HepG2 (cell line): ENCODE results near the gene KCNK7. TPM values are rescaled to one million over a fixed set of nuclear protein-coding genes. Genes with fewer than 3 reads are reported as not detected.
A peak's percentile ranks its signal among the peaks of the same experiment; 100 is the strongest.

Experiments used
- ATAC-seq: fragments of 200-7000 bp; cut with Tn5 transposase; 3 replicates; pipeline ENCODE4 v1.9.1; 2020; ENCODE audit warnings: mild to moderate bottlenecking, moderate library complexity
- BruUV-seq: library from RNA; stranded (reverse); fragments of 400-500 nt; replicated peaks from 2 replicates; lab custom pipeline; 2021; lab: Mats Ljungman, UMichigan
- CTCF ChIA-PET: fragments of 300-600 bp; formaldehyde crosslinking; extraction: SDS; loops from one replicate; lab custom pipeline; 2021; ENCODE audit warnings: low total read pairs, inconsistent platforms, low intra/inter-chr PET ratio; lab: Yijun Ruan, JAX
- POLR2A ChIA-PET: fragments of 350-600 bp; sonication (Branson Sonifier 250); formaldehyde crosslinking; loops from one replicate; lab custom pipeline; 2020; ENCODE audit warnings: antibody characterized with exemption, inconsistent platforms; lab: Yijun Ruan, JAX
- DNase-seq: peaks from one replicate; pipeline ENCODE4 v3.0.0-alpha.2; 2015; ENCODE audit warnings: low spot score
- FAIRE-seq: peaks from 3 replicates; lab custom pipeline; 2011; peaks lifted over from hg19 to GRCh38; lab: Jason Lieb, UNC
- H2AFZ ChIP-seq: one replicate; pipeline ENCODE4 v1.6.1; 2011; ENCODE audit warnings: low read length, inconsistent platforms
- H3K27ac ChIP-seq: fragments of 300-600 bp; 3 replicates; pipeline ENCODE4 v1.8.0; 2011; ENCODE audit warnings: mixed run types, mild to moderate bottlenecking, mixed read lengths, low read length, inconsistent platforms; ENCODE audit not compliant: insufficient read depth; ENCODE audit errors: extremely low read length
- H3K27me3 ChIP-seq, 2 experiments: fragments of 200-600 bp in 1 of 2; 2 replicates in 1 of 2; 3 replicates in 1 of 2; pipeline versions ENCODE4 v1.6.0 to v1.8.0; 2011; ENCODE audit warnings: low read length in 2 of 2, mild to moderate bottlenecking in 2 of 2, moderate library complexity in 2 of 2, inconsistent platforms in 1 of 2; ENCODE audit not compliant: insufficient read depth in 2 of 2, control insufficient read depth in 1 of 2
- H3K36me3 ChIP-seq, 2 experiments: fragments of 200-600 bp in 1 of 2; replicated peaks in 1 of 2; 2 replicates in 1 of 2; 3 replicates in 1 of 2; pipeline versions ENCODE4 v1.5.1 to v1.8.0; 2011; ENCODE audit warnings: low read length in 2 of 2, inconsistent platforms in 1 of 2; ENCODE audit not compliant: insufficient read depth in 2 of 2, control insufficient read depth in 1 of 2
- H3K4me1 ChIP-seq: 2 replicates; pipeline ENCODE4 v1.5.1; 2012; ENCODE audit warnings: low read length, inconsistent platforms; ENCODE audit not compliant: insufficient read depth
- H3K4me2 ChIP-seq: 2 replicates; pipeline ENCODE4 v1.6.0; 2011; ENCODE audit warnings: low read depth, low read length, inconsistent platforms
- H3K4me3 ChIP-seq, 3 experiments: fragments of 200-600 bp in 1 of 3; sonication (generic), shearing (Covaris generic) in 1 of 3; replicated peaks in 1 of 3; 2 replicates each; pipeline ENCODE4 v1.5.1; 2011 to 2016; ENCODE audit warnings: low read length in 3 of 3, inconsistent platforms in 2 of 3, low read depth in 2 of 3, mild to moderate bottlenecking in 2 of 3, control low read depth in 1 of 3, mixed read lengths in 1 of 3; ENCODE audit not compliant: insufficient read depth in 1 of 3
- H3K79me2 ChIP-seq: one replicate; pipeline ENCODE4 v1.6.1; 2011; ENCODE audit warnings: low read length, inconsistent platforms; ENCODE audit not compliant: insufficient read depth
- H3K9ac ChIP-seq: 2 replicates; pipeline ENCODE4 v1.6.0; 2011; ENCODE audit warnings: mild to moderate bottlenecking, low read depth, low read length, inconsistent platforms; ENCODE audit not compliant: insufficient read depth
- H3K9me3 ChIP-seq: 2 replicates; pipeline ENCODE4 v1.5.1; 2012; ENCODE audit warnings: mild to moderate bottlenecking, low read length
- H4K20me1 ChIP-seq: 2 replicates; pipeline ENCODE4 v1.6.0; 2011; ENCODE audit warnings: inconsistent platforms, mild to moderate bottlenecking, low read length, moderate library complexity; ENCODE audit not compliant: insufficient read depth
- AGO2 ChIP-seq: fragments of 200-400 bp; formaldehyde crosslinking; optimal IDR thresholded peaks from 2 replicates; pipeline ENCODE3; 2017; ENCODE audit warnings: mild to moderate bottlenecking, low read depth, low read length, moderate library complexity
- HHEX ChIP-seq: IDR thresholded peaks from 2 replicates; pipeline ENCODE4 v1.6.1; 2016; ENCODE audit warnings: control low read depth
- HNRNPH1 ChIP-seq: fragments of 200-400 bp; formaldehyde crosslinking; optimal IDR thresholded peaks from 2 replicates; pipeline ENCODE3; 2017; ENCODE audit warnings: mild to moderate bottlenecking, low read depth, low read length
- JDP2 ChIP-seq: sonication (generic); formaldehyde crosslinking; IDR thresholded peaks from 2 replicates; pipeline ENCODE4 v1.8.1; 2022; ENCODE audit warnings: missing genetic modification reagents, borderline replicate concordance
- THAP9 ChIP-seq: sonication (generic); formaldehyde crosslinking; IDR thresholded peaks from 2 replicates; pipeline ENCODE4; 2020; ENCODE audit warnings: missing genetic modification reagents, mild to moderate bottlenecking, borderline replicate concordance
- ZNF337 ChIP-seq: sonication (generic); formaldehyde crosslinking; IDR thresholded peaks from 2 replicates; pipeline ENCODE4 v1.5.1; 2020; ENCODE audit warnings: missing genetic modification reagents, low read depth, mild to moderate bottlenecking, borderline replicate concordance
- WGBS: methylation state at CpG from one replicate; pipeline ENCODE4 v1.1.6; 2017; ENCODE audit warnings: low lambda C conversion rate; 5-methylcytosine and 5-hydroxymethylcytosine counted together
- in situ Hi-C: cut with HindIII; loops from 2 replicates; pipeline ENCODE4 v1.10.0; 2017; ENCODE audit warnings: low pct_unique_long_range_greater_than_20kb; ENCODE audit not compliant: extremely low pct_ligation_motif_present
- intact Hi-C: fragments of 100-400 bp; cut with micrococcal nuclease; formaldehyde crosslinking; loops from one replicate; pipeline ENCODE4 v1.10.0; 2022; ENCODE audit not compliant: unreplicated experiment
- polyA plus RNA-seq, 8 experiments: library from polyadenylated mRNA; depleted of rRNA in 3 of 8; stranded (reverse) in 7 of 8; unstranded in 1 of 8; fragments of >200 nt; fragmentation: Illumina TruSeq in 4 of 8; extraction: Trizol in 4 of 8; gene quantifications; 2 replicates each; pipeline versions ENCODE4 v1.2.1 to v1.2.3, GENCODE V29; 2011 to 2016; ENCODE audit warnings: low read depth in 4 of 8, missing spikeins in 1 of 8, mixed read lengths in 1 of 8; ENCODE audit not compliant: insufficient read depth in 1 of 8
- total RNA-seq, 5 experiments: library from RNA; depleted of rRNA; stranded (reverse); fragments of >200 nt; fragmentation: Illumina TruSeq; extraction: Trizol; gene quantifications; 2 replicates each; pipeline ENCODE4 v1.2.3, GENCODE V29; 2016; ENCODE audit warnings: low read depth in 1 of 5
- TF ChIP-seq, protein P1 (sequence below): sonication (generic); formaldehyde crosslinking; conservative IDR thresholded peaks from 2 replicates; pipeline ENCODE4 v1.8.1; 2023; ENCODE audit warnings: missing genetic modification reagents
- TF ChIP-seq, protein P2 (sequence below): sonication (generic); formaldehyde crosslinking; conservative IDR thresholded peaks from 2 replicates; pipeline ENCODE4 v1.8.0; 2022; ENCODE audit warnings: mild to moderate bottlenecking, moderate library complexity, missing genetic modification reagents

Gene KCNK7
- total and polyA plus RNA-seq, 2 of the 13 experiments (the other 11 are each of a cell fraction or from before 2014, with no cell fraction given) = 0.11 TPM; not detected in 1

- TF ChIP-seq THAP9 (CRISPR knock-in tag) (0 out of 2 replicates have a peak, but pooled peaks have one; percentile 33), AGO2 (peak; percentile 62), HNRNPH1 (no peak)
- TF ChIP-seq, protein P1, sequence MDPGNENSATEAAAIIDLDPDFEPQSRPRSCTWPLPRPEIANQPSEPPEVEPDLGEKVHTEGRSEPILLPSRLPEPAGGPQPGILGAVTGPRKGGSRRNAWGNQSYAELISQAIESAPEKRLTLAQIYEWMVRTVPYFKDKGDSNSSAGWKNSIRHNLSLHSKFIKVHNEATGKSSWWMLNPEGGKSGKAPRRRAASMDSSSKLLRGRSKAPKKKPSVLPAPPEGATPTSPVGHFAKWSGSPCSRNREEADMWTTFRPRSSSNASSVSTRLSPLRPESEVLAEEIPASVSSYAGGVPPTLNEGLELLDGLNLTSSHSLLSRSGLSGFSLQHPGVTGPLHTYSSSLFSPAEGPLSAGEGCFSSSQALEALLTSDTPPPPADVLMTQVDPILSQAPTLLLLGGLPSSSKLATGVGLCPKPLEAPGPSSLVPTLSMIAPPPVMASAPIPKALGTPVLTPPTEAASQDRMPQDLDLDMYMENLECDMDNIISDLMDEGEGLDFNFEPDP = 0 out of 2 replicates have a peak, but pooled peaks have one; percentile 34
These were observed 1.8 kb downstream of the KCNK7 start (continued) for GRCh38 chr11:65593518-65594414.

DNA sequence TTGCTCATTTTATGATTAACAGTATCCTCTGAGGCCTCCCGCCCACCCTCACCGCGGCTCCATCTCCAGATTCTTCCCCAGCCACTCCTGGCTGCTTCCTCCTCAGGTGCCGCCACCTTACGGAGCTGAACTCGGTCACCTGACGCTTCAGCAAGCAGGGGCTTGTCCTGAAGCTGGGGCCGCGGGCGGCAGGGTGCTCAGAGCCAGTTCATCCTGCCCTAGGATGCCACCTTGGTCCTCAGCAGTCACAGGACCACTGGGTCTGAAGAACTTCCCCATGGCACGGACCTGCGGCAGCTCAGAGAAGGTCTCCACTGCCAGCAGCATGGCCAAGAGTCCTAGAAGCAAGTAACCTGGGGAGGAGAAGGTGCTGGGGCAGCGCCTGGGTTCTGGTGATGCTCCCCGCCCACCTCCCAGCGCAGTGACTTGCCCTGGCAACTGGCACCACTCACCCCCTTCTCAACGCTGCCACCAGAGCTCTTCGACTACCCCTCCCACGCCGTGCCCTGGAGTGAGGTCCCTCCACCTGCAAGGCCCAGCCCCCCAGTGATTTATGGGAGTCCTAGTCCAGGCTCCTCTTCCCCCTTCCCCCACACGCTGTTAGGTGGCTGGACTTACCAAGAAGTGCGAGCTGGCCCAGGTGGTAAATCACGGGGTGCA, 2.6 kb downstream of the KCNK7 start:
- intact Hi-C loops = no loop called here
- in situ Hi-C loops = no loop called here
- no peaks in the 10 kb centered on the region for H3K79me2 ChIP-seq
- no peak overlapping the region for H2AFZ ChIP-seq
- no peak for ATAC-seq
- no peak overlapping the region for H3K4me3 ChIP-seq
- ChIA-PET POLR2A (interaction anchor here (1.0 to 2.4 kb wide), 4 partner anchors 10 to 21 kb away, joined by 4 to 11 read pairs (median 6); partner anchors contain the start of gene MAP3K11), CTCF (interaction anchor here (2.1 kb wide), 1 partner anchor 52 kb away, joined by 12 read pairs; no protein-coding TSS in a partner anchor)
- FAIRE-seq = no peak
- peaks cover 15% of the 10 kb centered on the region for H3K4me1 ChIP-seq
- H3K9me3 ChIP-seq = no peaks in the 10 kb centered on the region
- 0 out of 2 replicates have a peak, but pooled peaks cover 3% of the 10 kb centered on the region for H4K20me1 ChIP-seq
- no peaks in the 10 kb centered on the region for H3K27me3 ChIP-seq
- H3K4me2 ChIP-seq = no peak overlapping the region
- no peak overlapping the region for H3K27ac ChIP-seq
- peaks cover 5 to 6% of the 10 kb centered on the region in 2 experiments; a peak in 3 of 5 replicates for H3K36me3 ChIP-seq
- no peak overlapping the region for H3K9ac ChIP-seq
- WGBS = 95% methylated on average over 14 of the region's 22 CpGs
- no TSS peak for BruUV-seq
- no peak for DNase-seq
- TF ChIP-seq, protein P2, sequence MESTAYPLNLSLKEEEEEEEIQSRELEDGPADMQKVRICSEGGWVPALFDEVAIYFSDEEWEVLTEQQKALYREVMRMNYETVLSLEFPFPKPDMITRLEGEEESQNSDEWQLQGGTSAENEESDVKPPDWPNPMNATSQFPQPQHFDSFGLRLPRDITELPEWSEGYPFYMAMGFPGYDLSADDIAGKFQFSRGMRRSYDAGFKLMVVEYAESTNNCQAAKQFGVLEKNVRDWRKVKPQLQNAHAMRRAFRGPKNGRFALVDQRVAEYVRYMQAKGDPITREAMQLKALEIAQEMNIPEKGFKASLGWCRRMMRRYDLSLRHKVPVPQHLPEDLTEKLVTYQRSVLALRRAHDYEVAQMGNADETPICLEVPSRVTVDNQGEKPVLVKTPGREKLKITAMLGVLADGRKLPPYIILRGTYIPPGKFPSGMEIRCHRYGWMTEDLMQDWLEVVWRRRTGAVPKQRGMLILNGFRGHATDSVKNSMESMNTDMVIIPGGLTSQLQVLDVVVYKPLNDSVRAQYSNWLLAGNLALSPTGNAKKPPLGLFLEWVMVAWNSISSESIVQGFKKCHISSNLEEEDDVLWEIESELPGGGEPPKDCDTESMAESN (CRISPR knock-in tag) = no peak
- no peak for TF ChIP-seq HHEX (CRISPR knock-in tag)
- TF ChIP-seq ZNF337 (CRISPR knock-in tag) = no peak
- no peak for TF ChIP-seq JDP2
